ENCODE results near the gene CADM1.

The CADM1 gene

GRCh38 chr11:115504276-115505158, at the start of gene CADM1:
Gene CADM1 (minus strand): TSS chr11:115504415.
- ChIA-PET POLR2A (ENCODE audit: low non-redundant PET) (no interaction called here), CTCF (interaction anchor here (0.7 to 0.9 kb wide), 2 partner anchors 91 to 1820 kb away, joined by 3 read pairs; no protein-coding TSS in a partner anchor)
- peak within 1 kb of the TSS; percentile 68 for H3K27ac ChIP-seq
- DNase-seq (ENCODE audit: low spot score), result peak; percentile 91
- peak; percentile 41; the same call in 1 of the 2 replicates for TF ChIP-seq CTCF (conservative IDR thresholded peaks at IDR 0.05; ENCODE audit: low read depth)

GRCh38 chr11:115552773-115553438, 48.7 kb upstream of the CADM1 start:
- no peak for TF ChIP-seq CTCF (conservative IDR thresholded peaks at IDR 0.05; ENCODE audit: low read depth)
- H3K27ac ChIP-seq, result no peak overlapping the region
- POLR2A ChIA-PET (ENCODE audit: low non-redundant PET), result no interaction called here
- CTCF ChIA-PET, result no interaction called here
- no peak for DNase-seq (ENCODE audit: low spot score)

- ChIA-PET POLR2A (ENCODE audit: low non-redundant PET) (no interaction called here), CTCF (no interaction called here)
- no peak for DNase-seq (ENCODE audit: low spot score)
- no peak for TF ChIP-seq CTCF (conservative IDR thresholded peaks at IDR 0.05; ENCODE audit: low read depth)
- no peak overlapping the region for H3K27ac ChIP-seq
Observed at GRCh38 chr11:115552151-115552772, 48.0 kb upstream of the CADM1 start.

GRCh38 chr11:115550291-115551059, 46.3 kb upstream of the CADM1 start:
- ChIA-PET CTCF (interaction anchor here (0.6 kb wide), 1 partner anchor 216 kb away, joined by 3 read pairs; no protein-coding TSS in a partner anchor), POLR2A (ENCODE audit: low non-redundant PET) (no interaction called here)
- H3K27ac ChIP-seq, result no peak overlapping the region
- no peak for TF ChIP-seq CTCF (conservative IDR thresholded peaks at IDR 0.05; ENCODE audit: low read depth)
- DNase-seq (ENCODE audit: low spot score), result no peak

GRCh38 chr11:115548878-115549528, 44.8 kb upstream of the CADM1 start:
- no peak for DNase-seq (ENCODE audit: low spot score)
- H3K27ac ChIP-seq, result no peak overlapping the region
- CTCF ChIA-PET, result interaction anchor here (0.7 kb wide), 1 partner anchor 1180 kb away, joined by 3 read pairs; no protein-coding TSS in a partner anchor
- POLR2A ChIA-PET (ENCODE audit: low non-redundant PET), result interaction anchor here (0.5 kb wide), 1 partner anchor 16 kb away, joined by 3 read pairs; no protein-coding TSS in a partner anchor
- no peak for TF ChIP-seq CTCF (conservative IDR thresholded peaks at IDR 0.05; ENCODE audit: low read depth)

Measured in RWPE1 (cell line).